ENCODE data around the gene NWD2.
"Not testable (repeated sequence)": the region's sequence is repeated elsewhere in the genome, so short reads cannot be mapped to it uniquely, and the experiment has no call there.

Gene NWD2

GRCh38 chr4:37244583-37245390 is at the start of gene NWD2:
Gene NWD2 (plus strand): TSS chr4:37244743. CDS start chr4:37245068, 325 bp downstream.
- Histone ChIP-seq H3K4me1 (ENCODE audit: control insufficient read depth, insufficient read depth, low read length) (peaks cover 8% of the 10 kb centered on the region), H3K27me3 (ENCODE audit: control insufficient read depth, insufficient read depth, low read length) (peaks cover 91% of the 10 kb centered on the region), H3K9ac (ENCODE audit: low read depth, low read length) (no peak within 1 kb of the TSS), H3K27ac (ENCODE audit: low read depth, low read length) (no peak within 1 kb of the TSS), H3K9me3 (ENCODE audit: control insufficient read depth, insufficient read depth, low read length) (no peaks in the 10 kb centered on the region), H3K4me3 (ENCODE audit: low read depth, low read length) (peak within 1 kb of the TSS; percentile 67), H3K36me3 (ENCODE audit: control insufficient read depth, insufficient read depth, low read length) (no peaks in the 10 kb centered on the region)

GRCh38 chr4:37197899-37198298 is 46.6 kb upstream of the NWD2 start:
- no peaks in the 10 kb centered on the region for H3K36me3 ChIP-seq (ENCODE audit: control insufficient read depth, insufficient read depth, low read length)
- H3K4me1 ChIP-seq (ENCODE audit: control insufficient read depth, insufficient read depth, low read length): no peaks in the 10 kb centered on the region
- no peak overlapping the region for H3K4me3 ChIP-seq (ENCODE audit: low read depth, low read length)
- no peak overlapping the region for H3K9ac ChIP-seq (ENCODE audit: low read depth, low read length)
- no peak overlapping the region for H3K27ac ChIP-seq (ENCODE audit: low read depth, low read length)
- H3K27me3 ChIP-seq (ENCODE audit: control insufficient read depth, insufficient read depth, low read length): no peaks in the 10 kb centered on the region
- H3K9me3 ChIP-seq (ENCODE audit: control insufficient read depth, insufficient read depth, low read length): no peaks in the 10 kb centered on the region

- not testable (repeated sequence) for H3K36me3 ChIP-seq (ENCODE audit: control insufficient read depth, insufficient read depth, low read length); H3K27ac ChIP-seq (ENCODE audit: low read depth, low read length); H3K9ac ChIP-seq (ENCODE audit: low read depth, low read length); H3K4me1 ChIP-seq (ENCODE audit: control insufficient read depth, insufficient read depth, low read length); H3K4me3 ChIP-seq (ENCODE audit: low read depth, low read length); H3K27me3 ChIP-seq (ENCODE audit: control insufficient read depth, insufficient read depth, low read length); H3K9me3 ChIP-seq (ENCODE audit: control insufficient read depth, insufficient read depth, low read length)
Measured at GRCh38 chr4:37204740-37205139, 39.8 kb upstream of the NWD2 start.

GRCh38 chr4:37216209-37216608 is 28.3 kb upstream of the NWD2 start:
- no peaks in the 10 kb centered on the region for H3K4me1 ChIP-seq (ENCODE audit: control insufficient read depth, insufficient read depth, low read length)
- no peaks in the 10 kb centered on the region for H3K36me3 ChIP-seq (ENCODE audit: control insufficient read depth, insufficient read depth, low read length)
- H3K27me3 ChIP-seq (ENCODE audit: control insufficient read depth, insufficient read depth, low read length): no peaks in the 10 kb centered on the region
- H3K9ac ChIP-seq (ENCODE audit: low read depth, low read length): no peak overlapping the region
- H3K9me3 ChIP-seq (ENCODE audit: control insufficient read depth, insufficient read depth, low read length): no peaks in the 10 kb centered on the region
- H3K4me3 ChIP-seq (ENCODE audit: low read depth, low read length): no peak overlapping the region
- H3K27ac ChIP-seq (ENCODE audit: low read depth, low read length): no peak overlapping the region

DNA sequence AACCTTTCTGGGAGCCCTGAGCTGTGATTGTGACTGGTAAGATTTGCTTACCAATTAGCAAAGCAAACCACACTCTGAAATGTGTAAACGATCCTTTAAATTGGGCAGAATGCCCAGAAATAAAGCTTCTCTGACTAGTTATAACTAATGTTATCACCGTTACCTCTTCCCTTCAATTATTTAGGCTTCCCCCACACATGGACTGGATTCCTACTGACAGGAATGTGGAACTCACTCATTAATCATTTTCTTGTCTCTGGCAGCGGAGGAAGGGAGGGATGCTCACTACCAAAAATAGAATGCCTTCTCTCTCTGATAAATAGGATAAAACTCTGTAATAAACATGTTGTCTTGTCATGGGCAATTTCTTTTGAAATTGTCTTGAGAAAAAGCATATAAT is 25.3 kb upstream of the NWD2 start:
- Histone ChIP-seq H3K36me3 (ENCODE audit: control insufficient read depth, insufficient read depth, low read length) (no peaks in the 10 kb centered on the region), H3K27me3 (ENCODE audit: control insufficient read depth, insufficient read depth, low read length) (no peaks in the 10 kb centered on the region), H3K4me3 (ENCODE audit: low read depth, low read length) (no peak overlapping the region), H3K9ac (ENCODE audit: low read depth, low read length) (no peak overlapping the region), H3K4me1 (ENCODE audit: control insufficient read depth, insufficient read depth, low read length) (no peaks in the 10 kb centered on the region), H3K9me3 (ENCODE audit: control insufficient read depth, insufficient read depth, low read length) (no peaks in the 10 kb centered on the region), H3K27ac (ENCODE audit: low read depth, low read length) (no peak overlapping the region)

DNA sequence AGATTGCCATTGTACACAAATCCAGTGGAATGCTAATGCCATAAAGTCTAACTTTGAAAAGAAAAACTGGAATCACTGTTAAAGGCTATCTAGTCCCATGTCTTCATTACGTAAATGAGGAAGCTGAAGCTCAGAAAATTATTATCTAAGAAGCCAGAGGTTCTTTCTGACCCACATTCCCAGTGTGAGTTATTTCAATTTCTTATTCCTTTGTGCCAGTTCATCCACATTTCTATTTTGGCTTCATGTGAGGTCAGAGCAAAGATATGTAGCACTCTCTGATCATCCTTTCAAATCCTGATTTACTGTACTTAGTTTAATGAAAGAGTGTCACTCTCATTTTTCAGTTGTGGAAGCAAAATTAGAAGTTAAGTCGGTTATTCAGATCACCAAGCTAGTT is 24.6 kb upstream of the NWD2 start:
- no peak overlapping the region for H3K27ac ChIP-seq (ENCODE audit: low read depth, low read length)
- H3K9me3 ChIP-seq (ENCODE audit: control insufficient read depth, insufficient read depth, low read length): no peaks in the 10 kb centered on the region
- H3K27me3 ChIP-seq (ENCODE audit: control insufficient read depth, insufficient read depth, low read length): no peaks in the 10 kb centered on the region
- H3K36me3 ChIP-seq (ENCODE audit: control insufficient read depth, insufficient read depth, low read length): no peaks in the 10 kb centered on the region
- no peak overlapping the region for H3K4me3 ChIP-seq (ENCODE audit: low read depth, low read length)
- no peak overlapping the region for H3K9ac ChIP-seq (ENCODE audit: low read depth, low read length)
- H3K4me1 ChIP-seq (ENCODE audit: control insufficient read depth, insufficient read depth, low read length): no peaks in the 10 kb centered on the region

DNA sequence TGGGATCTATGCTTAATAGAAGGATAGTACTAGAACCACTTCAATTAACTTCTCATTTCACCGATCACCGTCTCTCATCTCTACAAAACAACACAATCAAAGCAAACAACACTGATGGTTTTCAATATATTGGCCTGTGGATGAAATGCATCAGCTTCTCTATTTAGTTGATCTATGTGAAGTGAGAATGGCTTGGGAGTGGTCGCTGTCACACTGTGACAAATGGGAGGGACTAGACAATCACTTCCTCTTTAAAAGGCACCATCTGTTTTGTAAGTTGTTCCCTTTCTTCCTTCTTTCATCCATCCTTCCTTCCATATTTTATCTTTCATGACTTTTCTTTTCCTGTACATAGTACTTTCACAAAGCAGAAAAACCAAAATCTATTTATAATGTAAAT is 23.9 kb upstream of the NWD2 start:
- Histone ChIP-seq H3K27ac (ENCODE audit: low read depth, low read length) (no peak overlapping the region), H3K9me3 (ENCODE audit: control insufficient read depth, insufficient read depth, low read length) (no peaks in the 10 kb centered on the region), H3K4me1 (ENCODE audit: control insufficient read depth, insufficient read depth, low read length) (no peaks in the 10 kb centered on the region), H3K4me3 (ENCODE audit: low read depth, low read length) (no peak overlapping the region), H3K9ac (ENCODE audit: low read depth, low read length) (no peak overlapping the region), H3K36me3 (ENCODE audit: control insufficient read depth, insufficient read depth, low read length) (no peaks in the 10 kb centered on the region), H3K27me3 (ENCODE audit: control insufficient read depth, insufficient read depth, low read length) (no peaks in the 10 kb centered on the region)

GRCh38 chr4:37223732-37224131 is 20.8 kb upstream of the NWD2 start:
- Histone ChIP-seq H3K4me1 (ENCODE audit: control insufficient read depth, insufficient read depth, low read length) (no peaks in the 10 kb centered on the region), H3K36me3 (ENCODE audit: control insufficient read depth, insufficient read depth, low read length) (no peaks in the 10 kb centered on the region), H3K9ac (ENCODE audit: low read depth, low read length) (no peak overlapping the region), H3K27me3 (ENCODE audit: control insufficient read depth, insufficient read depth, low read length) (no peaks in the 10 kb centered on the region), H3K27ac (ENCODE audit: low read depth, low read length) (no peak overlapping the region), H3K9me3 (ENCODE audit: control insufficient read depth, insufficient read depth, low read length) (no peaks in the 10 kb centered on the region), H3K4me3 (ENCODE audit: low read depth, low read length) (no peak overlapping the region)

DNA sequence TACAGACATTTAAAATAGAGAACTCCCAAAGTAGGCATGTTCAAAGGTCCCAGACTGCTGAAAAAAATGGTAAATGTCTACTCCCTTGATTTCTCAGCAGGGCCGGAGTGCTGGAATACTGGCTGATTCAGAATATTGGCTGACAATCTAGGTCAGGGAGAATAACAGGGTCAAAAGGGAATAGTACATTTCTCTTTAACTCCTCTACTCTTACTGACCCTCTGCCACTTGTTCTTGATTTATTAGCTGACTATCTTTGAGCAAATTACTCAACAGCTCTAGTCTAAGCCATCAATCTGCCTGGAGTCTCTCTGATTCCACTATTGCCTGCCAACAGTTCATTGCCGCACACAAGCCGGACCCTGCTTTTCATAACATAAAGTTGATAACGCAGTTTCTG is 19.7 kb upstream of the NWD2 start:
- H3K27me3 ChIP-seq (ENCODE audit: control insufficient read depth, insufficient read depth, low read length): no peaks in the 10 kb centered on the region
- no peak overlapping the region for H3K27ac ChIP-seq (ENCODE audit: low read depth, low read length)
- H3K9me3 ChIP-seq (ENCODE audit: control insufficient read depth, insufficient read depth, low read length): no peaks in the 10 kb centered on the region
- H3K4me1 ChIP-seq (ENCODE audit: control insufficient read depth, insufficient read depth, low read length): no peaks in the 10 kb centered on the region
- H3K4me3 ChIP-seq (ENCODE audit: low read depth, low read length): no peak overlapping the region
- no peaks in the 10 kb centered on the region for H3K36me3 ChIP-seq (ENCODE audit: control insufficient read depth, insufficient read depth, low read length)
- no peak overlapping the region for H3K9ac ChIP-seq (ENCODE audit: low read depth, low read length)

DNA sequence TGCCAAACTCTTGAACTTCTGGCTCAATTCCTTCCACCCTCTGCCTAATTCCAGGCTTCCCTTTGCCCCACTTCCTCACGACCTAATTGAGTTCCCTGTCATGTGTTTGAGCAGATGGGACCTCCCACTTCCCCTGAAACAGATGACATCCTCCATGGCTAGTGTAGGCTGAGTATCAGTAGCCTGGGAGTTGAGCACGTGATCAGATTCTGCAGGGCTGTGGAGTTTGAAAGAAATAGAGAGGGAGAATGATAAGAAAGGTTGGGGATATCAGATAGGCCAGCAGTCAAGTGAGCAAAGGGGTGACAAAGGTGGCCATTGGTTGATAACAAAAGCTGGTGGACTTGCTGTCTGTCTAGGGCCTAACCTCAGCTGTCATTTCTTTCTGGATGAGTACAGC is 18.8 kb upstream of the NWD2 start:
- H3K27me3 ChIP-seq (ENCODE audit: control insufficient read depth, insufficient read depth, low read length): no peaks in the 10 kb centered on the region
- H3K9me3 ChIP-seq (ENCODE audit: control insufficient read depth, insufficient read depth, low read length): no peaks in the 10 kb centered on the region
- no peaks in the 10 kb centered on the region for H3K4me1 ChIP-seq (ENCODE audit: control insufficient read depth, insufficient read depth, low read length)
- H3K4me3 ChIP-seq (ENCODE audit: low read depth, low read length): no peak overlapping the region
- H3K27ac ChIP-seq (ENCODE audit: low read depth, low read length): no peak overlapping the region
- H3K36me3 ChIP-seq (ENCODE audit: control insufficient read depth, insufficient read depth, low read length): no peaks in the 10 kb centered on the region
- H3K9ac ChIP-seq (ENCODE audit: low read depth, low read length): no peak overlapping the region

DNA sequence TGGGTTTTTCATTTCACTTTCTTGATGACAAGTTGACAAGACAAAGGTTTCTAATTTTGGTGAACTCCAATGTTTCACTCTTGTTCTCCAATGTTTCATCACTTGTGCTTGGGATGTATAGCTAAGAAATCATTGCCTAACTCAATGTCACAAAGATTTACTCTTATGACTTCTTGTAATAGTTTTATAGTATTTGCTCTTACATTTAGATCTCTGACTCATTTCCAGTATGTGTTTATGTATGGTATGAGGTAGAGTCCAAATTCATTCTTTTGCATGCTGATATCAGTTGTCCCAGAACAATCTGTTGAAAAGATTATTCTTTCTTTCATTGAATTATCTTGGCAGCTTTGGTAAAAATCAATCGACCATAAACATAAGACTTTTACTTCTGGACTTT is 12.2 kb upstream of the NWD2 start:
- no peak overlapping the region for H3K4me3 ChIP-seq (ENCODE audit: low read depth, low read length)
- no peaks in the 10 kb centered on the region for H3K4me1 ChIP-seq (ENCODE audit: control insufficient read depth, insufficient read depth, low read length)
- H3K27me3 ChIP-seq (ENCODE audit: control insufficient read depth, insufficient read depth, low read length): no peaks in the 10 kb centered on the region
- no peak overlapping the region for H3K9ac ChIP-seq (ENCODE audit: low read depth, low read length)
- no peaks in the 10 kb centered on the region for H3K9me3 ChIP-seq (ENCODE audit: control insufficient read depth, insufficient read depth, low read length)
- H3K36me3 ChIP-seq (ENCODE audit: control insufficient read depth, insufficient read depth, low read length): no peaks in the 10 kb centered on the region
- H3K27ac ChIP-seq (ENCODE audit: low read depth, low read length): no peak overlapping the region
